Muscle of arm (tissue), 14 donors: ENCODE measurements around the gene CALR3. TPM values are rescaled to one million over a fixed set of nuclear protein-coding genes. Genes with fewer than 3 reads are reported as not detected.
"Not testable (repeated sequence)": the region's sequence is repeated elsewhere in the genome, so short reads cannot be mapped to it uniquely, and the experiment has no call there.

Experiments used
- DNase-seq: peaks from one replicate; pipeline ENCODE4 v3.0.0-alpha.2; 2013
- long read RNA-seq, 11 donors: transcript quantifications; one replicate each; lab custom pipeline, GENCODE V29; 2026
- polyA plus RNA-seq, 12 donors: library from polyadenylated mRNA; unstranded; fragments of 120-200 nt; gene quantifications; one replicate each; pipeline ENCODE4 v1.2.1, GENCODE V29; 2013; ENCODE audit not compliant: insufficient read length in 12 of 12

Gene CALR3
- not detected for polyA plus RNA-seq
- long read RNA-seq, donor 1: 0 reads
- long read RNA-seq, donor 2: 0 reads
- long read RNA-seq, donor 3: 0 reads
- long read RNA-seq, donor 4: 0 reads
- long read RNA-seq, donor 5: 0 reads
- long read RNA-seq, donor 6: 0 reads
- long read RNA-seq, donor 7: 0 reads
- long read RNA-seq, donor 8: 0 reads
- long read RNA-seq, donor 9: 0 reads
- long read RNA-seq, donor 10: 0 reads
- long read RNA-seq, donor 11: 0 reads

GRCh38 chr19:16495982-16496612, at the start of gene CALR3, which contains the start of gene C19orf44:
Gene CALR3, minus strand, starts transcription at chr19:16496167. Its CDS starts 38 bp downstream, at chr19:16496129.
Gene C19orf44, plus strand, starts transcription at chr19:16496394. Its CDS starts 4,399 bp downstream, at chr19:16500793.
- peak; percentile 98 for DNase-seq

GRCh38 chr19:16544473-16545231, 48.7 kb upstream of the CALR3 start:
- no peak for DNase-seq

- not testable (repeated sequence) for DNase-seq
These were observed 47.8 kb upstream of the CALR3 start for GRCh38 chr19:16543734-16544133.

- DNase-seq: no peak
These were observed 47.0 kb upstream of the CALR3 start for GRCh38 chr19:16542910-16543472.

GRCh38 chr19:16542045-16542909, 46.3 kb upstream of the CALR3 start, which contains the start of gene CHERP:
Gene CHERP, minus strand, starts transcription at chr19:16542437. Its CDS starts 59 bp downstream, at chr19:16542378.
- peak; percentile 96 for DNase-seq

- no peak for DNase-seq
These were observed 45.6 kb upstream of the CALR3 start for GRCh38 chr19:16541526-16542044.

GRCh38 chr19:16540948-16541347, 45.0 kb upstream of the CALR3 start:
- no peak for DNase-seq

- DNase-seq: no peak
These were observed 41.1 kb upstream of the CALR3 start for GRCh38 chr19:16537111-16537510.

- no peak for DNase-seq
These were observed 40.2 kb upstream of the CALR3 start for GRCh38 chr19:16536130-16536529.

GRCh38 chr19:16535381-16535780, 39.4 kb upstream of the CALR3 start:
- DNase-seq: no peak

GRCh38 chr19:16532440-16533234, 36.7 kb upstream of the CALR3 start:
- DNase-seq: no peak

- no peak for DNase-seq
These were observed 35.4 kb upstream of the CALR3 start for GRCh38 chr19:16531380-16531669.

GRCh38 chr19:16530540-16531379, 34.8 kb upstream of the CALR3 start:
- no peak for DNase-seq

GRCh38 chr19:16529466-16530144, 33.6 kb upstream of the CALR3 start:
- no peak for DNase-seq

GRCh38 chr19:16527971-16528521, 32.1 kb upstream of the CALR3 start:
- DNase-seq: no peak

GRCh38 chr19:16527334-16527935, 31.5 kb upstream of the CALR3 start:
- DNase-seq: no peak

- no peak for DNase-seq
These were observed 29.9 kb upstream of the CALR3 start for GRCh38 chr19:16525751-16526481.
